CD14-positive monocyte (primary cell): ENCODE data around the gene DDX17. TPM values are rescaled to one million over a fixed set of nuclear protein-coding genes. Genes with fewer than 3 reads are reported as not detected.

Source experiments
- DNase-seq, 3 donors: peaks; one replicate each; pipeline ENCODE4 v3.0.0-alpha.2; 2011 to 2022
- H2AFZ ChIP-seq: 2 replicates; pipeline ENCODE4 v1.6.0; 2012; ENCODE audit warnings: mild to moderate bottlenecking, low read depth, low read length, inconsistent platforms; ENCODE audit not compliant: insufficient read depth, poor library complexity, severe bottlenecking
- H3K27ac ChIP-seq, 2 donors: 1 replicate in 1 of 2; 2 replicates in 1 of 2; pipeline ENCODE4 v1.5.1; 2012 to 2013; ENCODE audit warnings: low read length in 2 of 2, control low read depth in 1 of 2, inconsistent platforms in 1 of 2, low read depth in 1 of 2, mild to moderate bottlenecking in 1 of 2
- H3K27me3 ChIP-seq, 2 donors: one replicate each; pipeline versions ENCODE4 v1.6.0 to v1.6.1; 2011 to 2013; ENCODE audit warnings: low read length in 2 of 2; ENCODE audit not compliant: control insufficient read depth in 2 of 2, insufficient read depth in 2 of 2
- H3K36me3 ChIP-seq, 2 donors: replicated peaks in 1 of 2; 1 replicate in 1 of 2; 2 replicates in 1 of 2; pipeline versions ENCODE4 v1.5.1 to v1.6.1; 2012 to 2013; ENCODE audit warnings: low read length in 2 of 2, control low read depth in 1 of 2, inconsistent platforms in 1 of 2, mild to moderate bottlenecking in 1 of 2; ENCODE audit not compliant: insufficient read depth in 2 of 2, control insufficient read depth in 1 of 2
- H3K4me1 ChIP-seq, 2 donors: 1 replicate in 1 of 2; 2 replicates in 1 of 2; pipeline versions ENCODE4 v1.5.1 to v1.6.1; 2012 to 2013; ENCODE audit warnings: low read length in 2 of 2, control low read depth in 1 of 2, inconsistent platforms in 1 of 2, mild to moderate bottlenecking in 1 of 2, moderate library complexity in 1 of 2; ENCODE audit not compliant: insufficient read depth in 2 of 2, control insufficient read depth in 1 of 2
- H3K4me2 ChIP-seq: replicated peaks from 2 replicates; pipeline ENCODE3; 2012; ENCODE audit warnings: low read length, moderate library complexity, mild to moderate bottlenecking; ENCODE audit not compliant: poor library complexity, severe bottlenecking; ENCODE audit errors: extremely low read depth
- H3K4me3 ChIP-seq, 3 experiments: fragments of 200-600 bp in 1 of 3; sonication (generic) in 1 of 3; replicated peaks in 1 of 3; 1 replicate in 2 of 3; 2 replicates in 1 of 3; pipeline ENCODE4 v1.5.1; 2011 to 2013; ENCODE audit warnings: low read length in 3 of 3, mild to moderate bottlenecking in 3 of 3, control low read depth in 2 of 3, low read depth in 2 of 3, inconsistent platforms in 1 of 3, moderate library complexity in 1 of 3
- H3K79me2 ChIP-seq: 2 replicates; pipeline ENCODE4 v1.6.0; 2012; ENCODE audit warnings: mild to moderate bottlenecking, control low read depth, inconsistent platforms, low read length, moderate library complexity; ENCODE audit not compliant: insufficient read depth
- H3K9ac ChIP-seq: 2 replicates; pipeline ENCODE4 v1.6.0; 2017; ENCODE audit warnings: low read length, mild to moderate bottlenecking; ENCODE audit not compliant: insufficient read depth, poor library complexity, severe bottlenecking
- H3K9me3 ChIP-seq, 2 donors: replicated peaks in 1 of 2; 1 replicate in 1 of 2; 2 replicates in 1 of 2; pipeline versions ENCODE4 v1.5.1 to v1.6.1; 2012 to 2013; ENCODE audit warnings: low read length in 2 of 2, control low read depth in 1 of 2; ENCODE audit not compliant: control insufficient read depth in 1 of 2, insufficient read depth in 1 of 2
- H4K20me1 ChIP-seq: 2 replicates; pipeline ENCODE4 v1.6.0; 2012; ENCODE audit warnings: mild to moderate bottlenecking, low read length, control low read depth, moderate library complexity; ENCODE audit not compliant: insufficient read depth
- H3K27ac Mint-ChIP-seq, 7 donors: one replicate each; pipeline ENCODE4 v1.8.0; 2020; ENCODE audit warnings: mild to moderate bottlenecking in 7 of 7, mixed read lengths in 7 of 7, moderate library complexity in 6 of 7, inconsistent platforms in 2 of 7
- H3K27me3 Mint-ChIP-seq, 3 donors: one replicate each; pipeline ENCODE4 v1.8.0; 2021 to 2022; ENCODE audit warnings: low read depth in 3 of 3, mild to moderate bottlenecking in 3 of 3, mixed read lengths in 3 of 3, moderate library complexity in 3 of 3, inconsistent platforms in 1 of 3
- H3K36me3 Mint-ChIP-seq, 2 donors: one replicate each; pipeline ENCODE4 v1.8.0; 2020; ENCODE audit warnings: mixed read lengths in 2 of 2, inconsistent platforms in 1 of 2, mild to moderate bottlenecking in 1 of 2
- H3K4me1 Mint-ChIP-seq: one replicate; pipeline ENCODE4 v1.8.0; 2020; ENCODE audit warnings: mild to moderate bottlenecking, mixed read lengths
- H3K4me3 Mint-ChIP-seq, 2 donors: one replicate each; pipeline ENCODE4 v1.8.0; 2020; ENCODE audit warnings: mild to moderate bottlenecking in 2 of 2, mixed read lengths in 2 of 2, moderate library complexity in 1 of 2
- H3K9me3 Mint-ChIP-seq, 7 donors: one replicate each; pipeline ENCODE4 v1.8.0; 2020 to 2022; ENCODE audit warnings: mixed read lengths in 7 of 7, mild to moderate bottlenecking in 6 of 7, moderate library complexity in 6 of 7, inconsistent platforms in 2 of 7
- WGBS: methylation state at CpG from one replicate; pipeline ENCODE4 v1.1.5; 2013; ENCODE audit warnings: missing lambda C conversion rate; ENCODE audit not compliant: insufficient coverage; 5-methylcytosine and 5-hydroxymethylcytosine counted together
- intact Hi-C, 2 donors: fragments of 100-400 bp; cut with micrococcal nuclease; formaldehyde crosslinking; loops; one replicate each; pipeline versions ENCODE4 v1.15.0 to v1.15.1; 2023
- polyA minus RNA-seq: library from RNA; depleted of rRNA, polyadenylated mRNA; stranded (reverse); fragments of >200 nt; gene quantifications from 2 replicates; pipeline ENCODE4 v1.2.3, GENCODE V29; 2012
- polyA plus RNA-seq, 3 donors: library from polyadenylated mRNA; depleted of rRNA in 1 of 3; unstranded in 2 of 3; stranded (reverse) in 1 of 3; fragments of 300-500 nt in 2 of 3; fragments of >200 nt in 1 of 3; fragmentation: Illumina TruSeq in 2 of 3; gene quantifications; 1 replicate in 2 of 3; 2 replicates in 1 of 3; pipeline ENCODE4 v1.2.3, GENCODE V29; 2012 to 2021
- total RNA-seq, 12 experiments: library from RNA in 1 of 12; stranded (reverse) in 1 of 12; fragments of 120-200 nt in 1 of 12; gene quantifications; one replicate each; pipeline ENCODE4 v1.2.4 and lab custom pipeline; 2013 to 2026; ENCODE audit warnings: mixed read lengths in 6 of 12, inconsistent platforms in 1 of 12
- TF ChIP-seq, protein P1 (sequence below): fragments of 200-600 bp; IDR thresholded peaks from one replicate; pipeline ENCODE4 v1.8.0; 2022; ENCODE audit warnings: antibody characterized with exemption, mild to moderate bottlenecking

The DDX17 gene
- total RNA-seq (2013): 420 TPM
- polyA plus RNA-seq: 100 to 1,000 TPM in 1 of 3 donors, 10 to 100 TPM in 2; 31.4 to 434 (median 36.3) TPM
- 634 and 1,069 TPM in 2 replicates for polyA minus RNA-seq
- total RNA-seq (lab: John Stamatoyannopoulos, UW): 429 to 982 (median 786) reads per million in 11 experiments

DNA sequence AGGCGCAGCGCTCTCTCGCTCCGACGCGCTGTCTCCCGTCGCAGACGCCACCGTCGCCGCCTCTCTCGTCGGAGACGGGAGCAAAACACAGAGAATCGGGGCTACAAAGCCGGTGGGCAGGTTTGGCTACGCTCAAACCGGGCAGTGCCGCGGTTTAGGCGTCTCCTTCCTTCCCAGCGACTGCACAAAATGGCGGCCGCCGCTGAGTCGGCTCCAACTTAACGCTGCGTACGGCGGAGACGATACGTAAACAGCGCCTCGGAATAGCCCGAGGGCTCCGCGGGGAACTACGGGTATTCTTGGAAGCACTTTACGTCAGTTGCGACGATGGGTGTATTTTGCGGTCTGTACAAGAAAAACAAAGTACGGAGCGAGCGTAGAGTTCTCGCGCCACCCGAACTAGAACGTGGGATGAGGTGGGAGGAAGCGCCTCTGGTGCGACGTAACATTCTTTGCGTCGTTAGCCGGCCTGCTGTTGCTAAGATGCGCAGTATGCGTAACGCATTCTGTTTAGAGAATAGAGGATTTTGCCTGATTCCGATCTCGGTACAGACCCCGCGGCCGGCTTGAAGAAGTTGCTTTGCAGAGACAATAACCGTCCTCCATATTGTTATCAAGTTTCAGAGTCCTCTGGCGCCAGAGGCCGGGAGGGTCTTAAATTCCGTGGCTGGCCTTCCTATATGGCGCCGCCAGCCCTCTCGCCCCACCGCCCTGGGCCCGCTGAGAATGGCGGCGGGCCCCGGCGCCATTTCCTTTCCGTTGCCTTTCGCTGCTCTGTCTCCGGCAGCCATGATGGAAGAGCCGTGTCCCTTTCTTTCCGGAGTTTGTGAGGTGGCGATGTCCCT is at the start of gene DDX17:
Gene DDX17 (minus strand): TSS at position 194 of the 845 bp plus-strand sequence.
- Histone ChIP-seq H3K9me3 (no peaks in the 10 kb centered on the region), H2AFZ (peak within 1 kb of the TSS; percentile 91), H3K79me2 (peaks cover 49% of the 10 kb centered on the region), H3K4me1 (peaks cover 31 to 46% of the 10 kb centered on the region in 2 donors), H3K4me3 (peak within 1 kb of the TSS; percentile 84 to 95 (median 94)), H3K9ac (peak within 1 kb of the TSS; percentile 100), H3K36me3 (peaks cover 11 to 24% of the 10 kb centered on the region in 2 donors), H3K4me2 (peak within 1 kb of the TSS; percentile 82), H3K27me3 (peaks cover 0 to 6% of the 10 kb centered on the region in 2 donors), H3K27ac (peak within 1 kb of the TSS; percentile 98 to 99), H4K20me1 (peaks cover 29% of the 10 kb centered on the region)
- Mint-ChIP-seq H3K4me1 (peaks cover 40% of the 10 kb centered on the region), H3K27me3 (peaks cover 8 to 11% (median 9%) of the 10 kb centered on the region in 3 donors), H3K27ac (peak within 1 kb of the TSS; percentile 99 to 100 (median 100)), H3K9me3 (peaks cover 0 to 3% (median 0%) of the 10 kb centered on the region in 7 donors), H3K4me3 (peak within 1 kb of the TSS; percentile 93 to 98), H3K36me3 (peaks cover 21 to 32% of the 10 kb centered on the region in 2 donors)
- peak; percentile 98 to 99 (median 99) for DNase-seq
- intact Hi-C loops: loop anchor here in 1 of 2 donors (5.0 kb wide), 1 partner anchor 41 kb away; no protein-coding TSS in a partner anchor
- under 1% methylated on average over 80 of the region's 83 CpGs for WGBS
- TF ChIP-seq, protein P1, sequence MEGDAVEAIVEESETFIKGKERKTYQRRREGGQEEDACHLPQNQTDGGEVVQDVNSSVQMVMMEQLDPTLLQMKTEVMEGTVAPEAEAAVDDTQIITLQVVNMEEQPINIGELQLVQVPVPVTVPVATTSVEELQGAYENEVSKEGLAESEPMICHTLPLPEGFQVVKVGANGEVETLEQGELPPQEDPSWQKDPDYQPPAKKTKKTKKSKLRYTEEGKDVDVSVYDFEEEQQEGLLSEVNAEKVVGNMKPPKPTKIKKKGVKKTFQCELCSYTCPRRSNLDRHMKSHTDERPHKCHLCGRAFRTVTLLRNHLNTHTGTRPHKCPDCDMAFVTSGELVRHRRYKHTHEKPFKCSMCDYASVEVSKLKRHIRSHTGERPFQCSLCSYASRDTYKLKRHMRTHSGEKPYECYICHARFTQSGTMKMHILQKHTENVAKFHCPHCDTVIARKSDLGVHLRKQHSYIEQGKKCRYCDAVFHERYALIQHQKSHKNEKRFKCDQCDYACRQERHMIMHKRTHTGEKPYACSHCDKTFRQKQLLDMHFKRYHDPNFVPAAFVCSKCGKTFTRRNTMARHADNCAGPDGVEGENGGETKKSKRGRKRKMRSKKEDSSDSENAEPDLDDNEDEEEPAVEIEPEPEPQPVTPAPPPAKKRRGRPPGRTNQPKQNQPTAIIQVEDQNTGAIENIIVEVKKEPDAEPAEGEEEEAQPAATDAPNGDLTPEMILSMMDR: no peak

DNA sequence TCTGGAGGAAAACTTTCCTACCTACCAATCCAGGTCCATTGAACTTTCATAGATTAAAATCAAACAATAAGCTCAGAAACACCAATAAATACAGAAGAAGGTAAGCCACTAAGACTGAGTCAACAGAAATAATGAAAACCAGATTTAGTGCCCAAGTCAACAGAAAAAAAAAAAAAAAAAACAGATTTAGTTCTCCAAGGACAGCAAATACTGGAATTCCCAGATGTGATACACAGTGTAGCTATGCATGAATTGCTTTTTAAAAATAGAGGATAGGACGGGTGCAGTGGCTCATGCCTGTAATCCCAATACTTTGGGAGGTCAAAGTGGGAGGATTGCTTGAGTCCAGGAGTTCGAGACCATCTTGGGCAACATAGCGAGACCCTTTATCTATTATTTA is 48.2 kb upstream of the DDX17 start:
- intact Hi-C loops: no loop called here
- no peak overlapping the region for H3K27ac ChIP-seq
- no peak overlapping the region for H3K27ac Mint-ChIP-seq
- 83% methylated on average over 1 of the region's 3 CpGs for WGBS
- H2AFZ ChIP-seq: no peak overlapping the region
- H3K4me3 Mint-ChIP-seq: peak overlapping the region in 1 of 2 donors; percentile 67
- peaks cover under 1% of the 10 kb centered on the region for H4K20me1 ChIP-seq
- DNase-seq: no peak
- TF ChIP-seq, protein P1: no peak
- no peak overlapping the region for H3K4me3 ChIP-seq
- H3K9ac ChIP-seq: no peak overlapping the region
- no peak overlapping the region for H3K4me2 ChIP-seq
- no peaks in the 10 kb centered on the region for H3K79me2 ChIP-seq
- no peaks in the 10 kb centered on the region for H3K9me3 ChIP-seq
- peaks cover 0 to 13% (median 0%) of the 10 kb centered on the region in 7 donors for H3K9me3 Mint-ChIP-seq
- peaks cover 11% of the 10 kb centered on the region for H3K4me1 Mint-ChIP-seq
- H3K4me1 ChIP-seq: peaks cover 14 to 15% of the 10 kb centered on the region in 2 donors
- peaks cover 73 to 79% (median 76%) of the 10 kb centered on the region in 3 donors for H3K27me3 Mint-ChIP-seq
- peaks cover 0 to 2% of the 10 kb centered on the region in 2 donors for H3K36me3 Mint-ChIP-seq
- H3K36me3 ChIP-seq: no peaks in the 10 kb centered on the region
- H3K27me3 ChIP-seq: peaks cover 63 to 86% of the 10 kb centered on the region in 2 donors
